Fibroblast of lung (primary cell): Measurements from ENCODE around the gene UBE2S. TPM values are rescaled to one million over a fixed set of nuclear protein-coding genes. Genes with fewer than 3 reads are reported as not detected.
A peak's percentile ranks its signal among the peaks of the same experiment; 100 is the strongest.
"Not testable (repeated sequence)": the region's sequence is repeated elsewhere in the genome, so short reads cannot be mapped to it uniquely, and the experiment has no call there.

Experiments used
- DNase-seq, 2 donors: peaks; one replicate each; pipeline versions ENCODE4 v3.0.0 to v3.0.0-alpha.2; 2010; ENCODE audit warnings: low read depth in 2 of 2
- H2AFZ ChIP-seq: 2 replicates; pipeline ENCODE4 v1.5.1; 2012; ENCODE audit warnings: low read length, control low read depth, inconsistent platforms
- H3K27ac ChIP-seq: 2 replicates; pipeline ENCODE4 v1.5.1; 2011; ENCODE audit warnings: low read length, control low read depth; ENCODE audit not compliant: insufficient read depth
- H3K27me3 ChIP-seq: 2 replicates; pipeline ENCODE4 v1.5.1; 2011; ENCODE audit warnings: mild to moderate bottlenecking, low read length; ENCODE audit not compliant: control insufficient read depth, insufficient read depth
- H3K36me3 ChIP-seq: 2 replicates; pipeline ENCODE4 v1.5.1; 2011; ENCODE audit warnings: low read length; ENCODE audit not compliant: control insufficient read depth, insufficient read depth
- H3K4me1 ChIP-seq: 2 replicates; pipeline ENCODE4 v1.5.1; 2011; ENCODE audit warnings: low read length; ENCODE audit not compliant: control insufficient read depth, insufficient read depth; ENCODE audit errors: extremely low read depth
- H3K4me2 ChIP-seq: 2 replicates; pipeline ENCODE4 v1.5.1; 2011; ENCODE audit warnings: low read length, control low read depth; ENCODE audit not compliant: insufficient read depth; ENCODE audit errors: extremely low read depth
- H3K4me3 ChIP-seq, 4 experiments: fragments of 200-600 bp in 1 of 4; sonication (generic) in 1 of 4; replicated peaks in 1 of 4; 2 replicates each; pipeline ENCODE4 v1.5.1; 2011 to 2016; ENCODE audit warnings: low read length in 4 of 4, low read depth in 3 of 4, mild to moderate bottlenecking in 3 of 4, control low read depth in 2 of 4, inconsistent platforms in 1 of 4, mixed read lengths in 1 of 4; ENCODE audit not compliant: insufficient read depth in 1 of 4; ENCODE audit errors: control extremely low read depth in 1 of 4
- H3K79me2 ChIP-seq: 2 replicates; pipeline ENCODE4 v1.5.1; 2012; ENCODE audit warnings: mild to moderate bottlenecking, low read length, inconsistent platforms; ENCODE audit not compliant: control insufficient read depth, insufficient read depth
- H3K9ac ChIP-seq: 2 replicates; pipeline ENCODE4 v1.5.1; 2011; ENCODE audit warnings: mild to moderate bottlenecking, low read length, control low read depth; ENCODE audit not compliant: insufficient read depth
- H3K9me3 ChIP-seq: 2 replicates; pipeline ENCODE4 v1.5.1; 2012; ENCODE audit warnings: low read depth, low read length; ENCODE audit not compliant: control insufficient read depth, insufficient read depth
- H4K20me1 ChIP-seq: 2 replicates; pipeline ENCODE4 v1.5.1; 2011; ENCODE audit warnings: low read length; ENCODE audit not compliant: control insufficient read depth, insufficient read depth; ENCODE audit errors: extremely low read depth
- CTCF ChIP-seq, 2 donors: IDR thresholded peaks in 1 of 2; conservative IDR thresholded peaks in 1 of 2; 1 replicate in 1 of 2; 2 replicates in 1 of 2; pipeline ENCODE4 v1.5.1; 2011 to 2012; ENCODE audit warnings: low read length in 2 of 2, control low read depth in 1 of 2, inconsistent platforms in 1 of 2, low read depth in 1 of 2, mild to moderate bottlenecking in 1 of 2
- EZH2 ChIP-seq: IDR thresholded peaks from 2 replicates; pipeline ENCODE4 v1.5.1; 2012; ENCODE audit warnings: low read length, control low read depth, mild to moderate bottlenecking; ENCODE audit errors: missing control alignments
- polyA plus RNA-seq, 2 donors: library from polyadenylated mRNA; depleted of rRNA in 1 of 2; stranded (reverse) in 1 of 2; unstranded in 1 of 2; fragments of >200 nt; gene quantifications; 2 replicates each; pipeline ENCODE4 v1.2.1, GENCODE V29; 2011 to 2012; ENCODE audit warnings: missing spikeins in 1 of 2
- total RNA-seq: library from RNA; depleted of rRNA; stranded (reverse); fragments of >200 nt; gene quantifications from 2 replicates; pipeline ENCODE4 v1.2.1, GENCODE V29; 2014

UBE2S gene
- total and polyA plus RNA-seq, 2 donors (not counting 1 experiment from before 2014, with no cell fraction given): 25.4 to 41.0 TPM

DNA sequence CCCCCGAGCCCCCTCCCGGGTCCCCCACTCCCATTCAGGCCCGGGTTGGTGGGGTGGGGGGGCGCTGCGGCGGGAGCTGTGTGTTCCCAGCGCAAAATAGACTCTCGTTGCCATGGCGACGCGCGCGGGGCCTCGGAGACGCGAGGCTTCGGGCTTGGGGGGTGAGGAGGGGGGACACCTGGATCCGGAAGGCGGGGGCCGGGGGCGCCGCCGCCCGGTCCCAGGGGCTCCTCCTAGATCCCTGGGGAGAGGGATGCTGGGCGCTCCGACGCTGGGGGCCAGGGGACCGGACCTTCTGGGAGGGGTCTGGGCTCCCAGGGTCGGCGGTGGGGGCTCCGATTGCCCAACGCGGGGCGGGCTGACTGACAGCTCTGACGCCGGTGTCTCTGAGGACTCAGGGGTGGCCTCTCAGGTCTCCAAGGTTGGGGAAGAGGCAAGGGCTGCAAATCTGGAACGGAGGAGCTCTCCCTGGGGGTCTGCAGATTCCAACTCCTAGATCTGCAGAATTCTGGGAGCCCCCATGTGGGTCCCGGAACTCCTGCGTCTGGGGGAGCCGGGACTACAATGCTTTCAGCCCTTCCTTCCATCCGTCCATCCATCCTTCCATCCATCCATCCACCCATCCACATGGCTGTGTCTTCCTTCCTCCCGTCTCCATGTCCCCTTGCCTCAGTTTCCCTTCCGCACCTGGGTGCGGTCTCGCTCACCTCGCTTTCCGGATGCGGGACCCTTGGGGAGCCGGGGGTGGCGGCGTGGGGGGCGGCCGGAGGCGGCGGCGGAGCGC is 44.6 kb upstream of the UBE2S start:
- H3K9me3 ChIP-seq: no peaks in the 10 kb centered on the region
- TF ChIP-seq CTCF (conservative IDR thresholded peaks at IDR 0.05 in 1 of 2, IDR thresholded peaks at IDR 0.05 in 1 of 2; ENCODE audit: low read depth in 1 of 2, low read length in 2 of 2) (no peak), EZH2 (peak; percentile 98)
- H3K36me3 ChIP-seq: peaks cover 2% of the 10 kb centered on the region
- peaks cover 15% of the 10 kb centered on the region for H3K27me3 ChIP-seq
- no peaks in the 10 kb centered on the region for H4K20me1 ChIP-seq
- DNase-seq: no peak
- H3K4me3 ChIP-seq: no peak overlapping the region
- H3K4me2 ChIP-seq: no peak overlapping the region
- H3K27ac ChIP-seq: no peak overlapping the region
- H3K9ac ChIP-seq: no peak overlapping the region
- no peaks in the 10 kb centered on the region for H3K79me2 ChIP-seq
- H2AFZ ChIP-seq: no peak overlapping the region
- H3K4me1 ChIP-seq: no peaks in the 10 kb centered on the region

- no peaks in the 10 kb centered on the region for H3K79me2 ChIP-seq
- no peak for DNase-seq
- H3K9ac ChIP-seq: no peak overlapping the region
- peaks cover 18% of the 10 kb centered on the region for H3K27me3 ChIP-seq
- H3K9me3 ChIP-seq: no peaks in the 10 kb centered on the region
- no peak overlapping the region for H3K27ac ChIP-seq
- TF ChIP-seq CTCF (conservative IDR thresholded peaks at IDR 0.05 in 1 of 2, IDR thresholded peaks at IDR 0.05 in 1 of 2; ENCODE audit: low read depth in 1 of 2, low read length in 2 of 2) (no peak), EZH2 (peak; percentile 97)
- no peaks in the 10 kb centered on the region for H3K4me1 ChIP-seq
- H2AFZ ChIP-seq: no peak overlapping the region
- no peak overlapping the region for H3K4me2 ChIP-seq
- H4K20me1 ChIP-seq: no peaks in the 10 kb centered on the region
- H3K4me3 ChIP-seq: no peak overlapping the region
- H3K36me3 ChIP-seq: peaks cover 2% of the 10 kb centered on the region
Observed at GRCh38 chr19:55451163-55451964, 43.8 kb upstream of the UBE2S start.

- Histone ChIP-seq H3K4me1 (no peaks in the 10 kb centered on the region), H3K27me3 (peaks cover 26% of the 10 kb centered on the region), H3K36me3 (no peaks in the 10 kb centered on the region), H2AFZ (no peak overlapping the region), H3K4me3 (no peak overlapping the region), H4K20me1 (no peaks in the 10 kb centered on the region), H3K9me3 (no peaks in the 10 kb centered on the region), H3K4me2 (no peak overlapping the region), H3K9ac (no peak overlapping the region), H3K27ac (no peak overlapping the region), H3K79me2 (no peaks in the 10 kb centered on the region)
- DNase-seq: no peak
- TF ChIP-seq EZH2: no peak
- no peak for TF ChIP-seq CTCF (conservative IDR thresholded peaks at IDR 0.05 in 1 of 2, IDR thresholded peaks at IDR 0.05 in 1 of 2; ENCODE audit: low read depth in 1 of 2, low read length in 2 of 2)
Observed at GRCh38 chr19:55449469-55449868, 41.9 kb upstream of the UBE2S start.

DNA sequence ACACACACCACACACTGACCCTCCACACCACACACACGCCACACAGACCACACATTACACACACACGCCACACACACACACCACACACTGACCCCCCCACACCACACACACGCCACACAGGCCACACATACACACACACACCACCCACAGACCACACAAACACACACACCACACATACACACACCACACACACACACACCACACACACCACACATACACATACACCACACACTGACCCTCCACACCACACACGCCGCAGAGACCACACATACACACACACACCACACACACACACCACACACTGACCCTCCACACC is 40.5 kb upstream of the UBE2S start:
- H3K27ac ChIP-seq, H3K9ac ChIP-seq, DNase-seq, H3K79me2 ChIP-seq, H2AFZ ChIP-seq, H3K4me1 ChIP-seq, H3K4me3 ChIP-seq, H4K20me1 ChIP-seq, H3K4me2 ChIP-seq, H3K36me3 ChIP-seq, H3K9me3 ChIP-seq: not testable (repeated sequence)
- H3K27me3 ChIP-seq: peaks cover 37% of the 10 kb centered on the region
